HEK293 (cell line): ENCODE results near the gene MMP25.
A peak's percentile ranks its signal among the peaks of the same experiment; 100 is the strongest.

Source experiments
- CTCF ChIA-PET: fragments of 350-600 bp; formaldehyde crosslinking; extraction: SDS; loops from one replicate; lab custom pipeline; 2021; ENCODE audit warnings: antibody characterized with exemption; lab: Yijun Ruan, JAX
- POLR2A ChIA-PET: fragments of 300-600 bp; formaldehyde crosslinking; extraction: SDS; loops from one replicate; lab custom pipeline; 2020; ENCODE audit warnings: antibody characterized with exemption, inconsistent platforms; lab: Yijun Ruan, JAX
- H3K27ac ChIP-seq: fragments of 200-500 bp; sonication (Bioruptor generic); 2 replicates; pipeline ENCODE4 v1.5.1; 2014; ENCODE audit warnings: low read depth, low read length, control low read depth, inconsistent platforms; ENCODE audit errors: extremely low read depth
- H3K36me3 ChIP-seq, 2 experiments: fragments of 200-500 bp in 1 of 2; sonication (Bioruptor generic) in 1 of 2; 1 replicate in 1 of 2; 2 replicates in 1 of 2; pipeline ENCODE4 v1.5.1; 2014 to 2017; ENCODE audit warnings: inconsistent platforms in 2 of 2, low read length in 2 of 2; ENCODE audit not compliant: control insufficient read depth in 2 of 2, insufficient read depth in 1 of 2
- H3K4me1 ChIP-seq: fragments of 200-500 bp; sonication (Bioruptor generic); 2 replicates; pipeline ENCODE4 v1.5.1; 2014; ENCODE audit warnings: mild to moderate bottlenecking, low read length, inconsistent platforms; ENCODE audit not compliant: control insufficient read depth, insufficient read depth
- H3K4me3 ChIP-seq: 2 replicates; pipeline ENCODE4 v1.5.1; 2011; ENCODE audit warnings: low read depth, mild to moderate bottlenecking, control low read depth, low read length, moderate library complexity
- H3K9me3 ChIP-seq: fragments of 200-500 bp; sonication (Bioruptor generic); 2 replicates; pipeline ENCODE4 v1.5.1; 2014; ENCODE audit warnings: low read depth, low read length, inconsistent platforms; ENCODE audit not compliant: control insufficient read depth, insufficient read depth
- ZBTB21 ChIP-seq: fragments of 450-650 bp; formaldehyde crosslinking; IDR thresholded peaks from 2 replicates; pipeline ENCODE4 v1.5.1; 2017; ENCODE audit warnings: missing biosample characterization, missing genetic modification characterization
- ZBTB6 ChIP-seq: fragments of 450-650 bp; formaldehyde crosslinking; IDR thresholded peaks from 2 replicates; pipeline ENCODE4 v1.5.1; 2017; ENCODE audit warnings: missing biosample characterization, missing genetic modification characterization
- ZNF114 ChIP-seq: fragments of 450-650 bp; formaldehyde crosslinking; IDR thresholded peaks from 2 replicates; pipeline ENCODE4 v1.5.0; 2017; ENCODE audit warnings: missing biosample characterization, missing genetic modification characterization
- ZNF335 ChIP-seq: fragments of 450-650 bp; formaldehyde crosslinking; conservative IDR thresholded peaks from 2 replicates; pipeline ENCODE4 v1.5.1; 2016; ENCODE audit warnings: missing biosample characterization, missing genetic modification characterization
- TF ChIP-seq, protein P1 (sequence below): fragments of 450-650 bp; formaldehyde crosslinking; IDR thresholded peaks from 2 replicates; pipeline ENCODE4 v1.5.1; 2016; ENCODE audit warnings: missing biosample characterization, missing genetic modification characterization, borderline replicate concordance
- TF ChIP-seq, protein P2 (sequence below): fragments of 450-650 bp; formaldehyde crosslinking; IDR thresholded peaks from 2 replicates; pipeline ENCODE4 v1.5.1; 2016; ENCODE audit warnings: missing biosample characterization, missing genetic modification characterization
- TF ChIP-seq, protein P3 (sequence below): fragments of 450-650 bp; formaldehyde crosslinking; IDR thresholded peaks from 2 replicates; pipeline ENCODE4 v1.5.1; 2016; ENCODE audit warnings: missing biosample characterization, missing genetic modification characterization

Gene MMP25

DNA sequence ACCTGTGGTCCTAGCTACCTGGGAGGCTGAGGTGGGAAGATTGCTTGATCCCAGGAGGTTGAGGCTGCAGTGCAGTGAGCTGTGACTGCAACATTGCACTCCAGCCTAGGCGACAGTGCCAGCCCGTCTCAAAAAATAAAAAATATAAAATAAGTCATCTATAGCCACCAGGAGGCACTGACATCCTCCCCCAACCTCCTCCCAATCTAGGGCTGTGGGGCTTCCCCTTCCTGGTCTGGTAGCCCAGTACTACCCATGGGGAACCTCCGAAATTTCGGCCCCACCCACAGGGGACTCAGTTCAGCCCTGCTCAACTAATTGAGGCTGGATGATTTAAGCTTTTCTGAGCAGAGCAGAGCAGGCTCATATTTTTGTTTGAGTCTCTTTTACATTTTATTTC lies 49.5 kb downstream of the MMP25 start:
- no peaks in the 10 kb centered on the region for H3K9me3 ChIP-seq
- POLR2A ChIA-PET, result no interaction called here
- no peak overlapping the region for H3K4me3 ChIP-seq
- H3K36me3 ChIP-seq, result no peaks in the 10 kb centered on the region
- TF ChIP-seq ZBTB6 (tag by site-specific recombination), result 0 out of 2 replicates have a peak, but pooled peaks have one; percentile 3
- TF ChIP-seq, protein P1, sequence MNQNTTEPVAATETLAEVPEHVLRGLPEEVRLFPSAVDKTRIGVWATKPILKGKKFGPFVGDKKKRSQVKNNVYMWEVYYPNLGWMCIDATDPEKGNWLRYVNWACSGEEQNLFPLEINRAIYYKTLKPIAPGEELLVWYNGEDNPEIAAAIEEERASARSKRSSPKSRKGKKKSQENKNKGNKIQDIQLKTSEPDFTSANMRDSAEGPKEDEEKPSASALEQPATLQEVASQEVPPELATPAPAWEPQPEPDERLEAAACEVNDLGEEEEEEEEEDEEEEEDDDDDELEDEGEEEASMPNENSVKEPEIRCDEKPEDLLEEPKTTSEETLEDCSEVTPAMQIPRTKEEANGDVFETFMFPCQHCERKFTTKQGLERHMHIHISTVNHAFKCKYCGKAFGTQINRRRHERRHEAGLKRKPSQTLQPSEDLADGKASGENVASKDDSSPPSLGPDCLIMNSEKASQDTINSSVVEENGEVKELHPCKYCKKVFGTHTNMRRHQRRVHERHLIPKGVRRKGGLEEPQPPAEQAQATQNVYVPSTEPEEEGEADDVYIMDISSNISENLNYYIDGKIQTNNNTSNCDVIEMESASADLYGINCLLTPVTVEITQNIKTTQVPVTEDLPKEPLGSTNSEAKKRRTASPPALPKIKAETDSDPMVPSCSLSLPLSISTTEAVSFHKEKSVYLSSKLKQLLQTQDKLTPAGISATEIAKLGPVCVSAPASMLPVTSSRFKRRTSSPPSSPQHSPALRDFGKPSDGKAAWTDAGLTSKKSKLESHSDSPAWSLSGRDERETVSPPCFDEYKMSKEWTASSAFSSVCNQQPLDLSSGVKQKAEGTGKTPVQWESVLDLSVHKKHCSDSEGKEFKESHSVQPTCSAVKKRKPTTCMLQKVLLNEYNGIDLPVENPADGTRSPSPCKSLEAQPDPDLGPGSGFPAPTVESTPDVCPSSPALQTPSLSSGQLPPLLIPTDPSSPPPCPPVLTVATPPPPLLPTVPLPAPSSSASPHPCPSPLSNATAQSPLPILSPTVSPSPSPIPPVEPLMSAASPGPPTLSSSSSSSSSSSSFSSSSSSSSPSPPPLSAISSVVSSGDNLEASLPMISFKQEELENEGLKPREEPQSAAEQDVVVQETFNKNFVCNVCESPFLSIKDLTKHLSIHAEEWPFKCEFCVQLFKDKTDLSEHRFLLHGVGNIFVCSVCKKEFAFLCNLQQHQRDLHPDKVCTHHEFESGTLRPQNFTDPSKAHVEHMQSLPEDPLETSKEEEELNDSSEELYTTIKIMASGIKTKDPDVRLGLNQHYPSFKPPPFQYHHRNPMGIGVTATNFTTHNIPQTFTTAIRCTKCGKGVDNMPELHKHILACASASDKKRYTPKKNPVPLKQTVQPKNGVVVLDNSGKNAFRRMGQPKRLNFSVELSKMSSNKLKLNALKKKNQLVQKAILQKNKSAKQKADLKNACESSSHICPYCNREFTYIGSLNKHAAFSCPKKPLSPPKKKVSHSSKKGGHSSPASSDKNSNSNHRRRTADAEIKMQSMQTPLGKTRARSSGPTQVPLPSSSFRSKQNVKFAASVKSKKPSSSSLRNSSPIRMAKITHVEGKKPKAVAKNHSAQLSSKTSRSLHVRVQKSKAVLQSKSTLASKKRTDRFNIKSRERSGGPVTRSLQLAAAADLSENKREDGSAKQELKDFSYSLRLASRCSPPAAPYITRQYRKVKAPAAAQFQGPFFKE (tag by site-specific recombination), result no peak
- TF ChIP-seq ZNF335, result 0 out of 2 replicates have a peak, but pooled peaks have one; percentile 14
- TF ChIP-seq, protein P2, sequence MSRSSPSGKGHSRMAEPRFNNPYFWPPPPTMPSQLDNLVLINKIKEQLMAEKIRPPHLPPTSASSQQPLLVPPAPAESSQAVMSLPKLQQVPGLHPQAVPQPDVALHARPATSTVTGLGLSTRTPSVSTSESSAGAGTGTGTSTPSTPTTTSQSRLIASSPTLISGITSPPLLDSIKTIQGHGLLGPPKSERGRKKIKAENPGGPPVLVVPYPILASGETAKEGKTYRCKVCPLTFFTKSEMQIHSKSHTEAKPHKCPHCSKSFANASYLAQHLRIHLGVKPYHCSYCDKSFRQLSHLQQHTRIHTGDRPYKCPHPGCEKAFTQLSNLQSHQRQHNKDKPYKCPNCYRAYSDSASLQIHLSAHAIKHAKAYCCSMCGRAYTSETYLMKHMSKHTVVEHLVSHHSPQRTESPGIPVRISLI (tag by site-specific recombination), result peak; percentile 59; the same call in 1 of the 2 replicates
- TF ChIP-seq, all 188 proteins: peak for 3
- no peak overlapping the region for H3K27ac ChIP-seq
- peaks cover 3% of the 10 kb centered on the region for H3K4me1 ChIP-seq
- CTCF ChIA-PET, result interaction anchor here (0.7 to 3.8 kb wide), 10 partner anchors 8 to 68 kb away, joined by 3 to 38 read pairs (median 4); no protein-coding TSS in a partner anchor

- no peaks in the 10 kb centered on the region for H3K36me3 ChIP-seq
- H3K4me1 ChIP-seq, result peaks cover 3% of the 10 kb centered on the region
- TF ChIP-seq, protein P3, sequence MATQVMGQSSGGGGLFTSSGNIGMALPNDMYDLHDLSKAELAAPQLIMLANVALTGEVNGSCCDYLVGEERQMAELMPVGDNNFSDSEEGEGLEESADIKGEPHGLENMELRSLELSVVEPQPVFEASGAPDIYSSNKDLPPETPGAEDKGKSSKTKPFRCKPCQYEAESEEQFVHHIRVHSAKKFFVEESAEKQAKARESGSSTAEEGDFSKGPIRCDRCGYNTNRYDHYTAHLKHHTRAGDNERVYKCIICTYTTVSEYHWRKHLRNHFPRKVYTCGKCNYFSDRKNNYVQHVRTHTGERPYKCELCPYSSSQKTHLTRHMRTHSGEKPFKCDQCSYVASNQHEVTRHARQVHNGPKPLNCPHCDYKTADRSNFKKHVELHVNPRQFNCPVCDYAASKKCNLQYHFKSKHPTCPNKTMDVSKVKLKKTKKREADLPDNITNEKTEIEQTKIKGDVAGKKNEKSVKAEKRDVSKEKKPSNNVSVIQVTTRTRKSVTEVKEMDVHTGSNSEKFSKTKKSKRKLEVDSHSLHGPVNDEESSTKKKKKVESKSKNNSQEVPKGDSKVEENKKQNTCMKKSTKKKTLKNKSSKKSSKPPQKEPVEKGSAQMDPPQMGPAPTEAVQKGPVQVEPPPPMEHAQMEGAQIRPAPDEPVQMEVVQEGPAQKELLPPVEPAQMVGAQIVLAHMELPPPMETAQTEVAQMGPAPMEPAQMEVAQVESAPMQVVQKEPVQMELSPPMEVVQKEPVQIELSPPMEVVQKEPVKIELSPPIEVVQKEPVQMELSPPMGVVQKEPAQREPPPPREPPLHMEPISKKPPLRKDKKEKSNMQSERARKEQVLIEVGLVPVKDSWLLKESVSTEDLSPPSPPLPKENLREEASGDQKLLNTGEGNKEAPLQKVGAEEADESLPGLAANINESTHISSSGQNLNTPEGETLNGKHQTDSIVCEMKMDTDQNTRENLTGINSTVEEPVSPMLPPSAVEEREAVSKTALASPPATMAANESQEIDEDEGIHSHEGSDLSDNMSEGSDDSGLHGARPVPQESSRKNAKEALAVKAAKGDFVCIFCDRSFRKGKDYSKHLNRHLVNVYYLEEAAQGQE, result 0 out of 2 replicates have a peak, but pooled peaks have one; percentile 49
- TF ChIP-seq ZNF114, result no peak
- CTCF ChIA-PET, result interaction anchor here (0.7 to 3.8 kb wide), 8 partner anchors 9 to 726 kb away, joined by 3 to 38 read pairs (median 4); no protein-coding TSS in a partner anchor
- H3K27ac ChIP-seq, result no peak overlapping the region
- H3K9me3 ChIP-seq, result no peaks in the 10 kb centered on the region
- POLR2A ChIA-PET, result interaction anchor here (1.0 kb wide), 1 partner anchor 13 kb away, joined by 4 read pairs; no protein-coding TSS in a partner anchor
- H3K4me3 ChIP-seq, result no peak overlapping the region
Observed at GRCh38 chr16:3096362-3096761, 50.0 kb downstream of the MMP25 start.

- no peak overlapping the region for H3K27ac ChIP-seq
- CTCF ChIA-PET, result interaction anchor here (0.7 to 3.8 kb wide), 6 partner anchors 17 to 725 kb away, joined by 3 to 38 read pairs (median 5); no protein-coding TSS in a partner anchor
- TF ChIP-seq ZBTB21 (tag by site-specific recombination), result no peak
Observed at GRCh38 chr16:3097266-3097665, 50.9 kb downstream of the MMP25 start.

More at GRCh38 chr16:3097266-3097665, 50.9 kb downstream of the MMP25 start:
- H3K4me1 ChIP-seq, result peaks cover 3% of the 10 kb centered on the region
- no peaks in the 10 kb centered on the region for H3K36me3 ChIP-seq
- H3K9me3 ChIP-seq, result no peaks in the 10 kb centered on the region
- H3K4me3 ChIP-seq, result no peak overlapping the region
- POLR2A ChIA-PET, result interaction anchor here (1.0 kb wide), 1 partner anchor 14 kb away, joined by 4 read pairs; no protein-coding TSS in a partner anchor
